Measurements from ENCODE around the gene DNAJC4.

Gene DNAJC4

GRCh38 chr11:64207256-64208085 lies 22.9 kb upstream of the DNAJC4 start:
- CTCF ChIA-PET, result interaction anchor here (1.2 to 16.7 kb wide), 7 partner anchors 16 to 207 kb away, joined by 4 to 368 read pairs (median 24); partner anchors contain the start of genes CATSPERZ, DNAJC4, ESRRA and FKBP2
- POLR2A ChIA-PET, result interaction anchor here (0.6 to 4.7 kb wide), 10 partner anchors 10 to 97 kb away, joined by 4 to 36 read pairs (median 8); partner anchors contain the start of genes FKBP2, NUDT22, STIP1 and TRPT1
- TF ChIP-seq, protein P1, sequence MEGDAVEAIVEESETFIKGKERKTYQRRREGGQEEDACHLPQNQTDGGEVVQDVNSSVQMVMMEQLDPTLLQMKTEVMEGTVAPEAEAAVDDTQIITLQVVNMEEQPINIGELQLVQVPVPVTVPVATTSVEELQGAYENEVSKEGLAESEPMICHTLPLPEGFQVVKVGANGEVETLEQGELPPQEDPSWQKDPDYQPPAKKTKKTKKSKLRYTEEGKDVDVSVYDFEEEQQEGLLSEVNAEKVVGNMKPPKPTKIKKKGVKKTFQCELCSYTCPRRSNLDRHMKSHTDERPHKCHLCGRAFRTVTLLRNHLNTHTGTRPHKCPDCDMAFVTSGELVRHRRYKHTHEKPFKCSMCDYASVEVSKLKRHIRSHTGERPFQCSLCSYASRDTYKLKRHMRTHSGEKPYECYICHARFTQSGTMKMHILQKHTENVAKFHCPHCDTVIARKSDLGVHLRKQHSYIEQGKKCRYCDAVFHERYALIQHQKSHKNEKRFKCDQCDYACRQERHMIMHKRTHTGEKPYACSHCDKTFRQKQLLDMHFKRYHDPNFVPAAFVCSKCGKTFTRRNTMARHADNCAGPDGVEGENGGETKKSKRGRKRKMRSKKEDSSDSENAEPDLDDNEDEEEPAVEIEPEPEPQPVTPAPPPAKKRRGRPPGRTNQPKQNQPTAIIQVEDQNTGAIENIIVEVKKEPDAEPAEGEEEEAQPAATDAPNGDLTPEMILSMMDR (IDR thresholded peaks at IDR 0.05; ENCODE audit: control extremely low read depth, extremely low read depth, low read depth, missing control alignments), result no peak
- peak; percentile 91 for DNase-seq (ENCODE audit: extremely low spot score)

DNA sequence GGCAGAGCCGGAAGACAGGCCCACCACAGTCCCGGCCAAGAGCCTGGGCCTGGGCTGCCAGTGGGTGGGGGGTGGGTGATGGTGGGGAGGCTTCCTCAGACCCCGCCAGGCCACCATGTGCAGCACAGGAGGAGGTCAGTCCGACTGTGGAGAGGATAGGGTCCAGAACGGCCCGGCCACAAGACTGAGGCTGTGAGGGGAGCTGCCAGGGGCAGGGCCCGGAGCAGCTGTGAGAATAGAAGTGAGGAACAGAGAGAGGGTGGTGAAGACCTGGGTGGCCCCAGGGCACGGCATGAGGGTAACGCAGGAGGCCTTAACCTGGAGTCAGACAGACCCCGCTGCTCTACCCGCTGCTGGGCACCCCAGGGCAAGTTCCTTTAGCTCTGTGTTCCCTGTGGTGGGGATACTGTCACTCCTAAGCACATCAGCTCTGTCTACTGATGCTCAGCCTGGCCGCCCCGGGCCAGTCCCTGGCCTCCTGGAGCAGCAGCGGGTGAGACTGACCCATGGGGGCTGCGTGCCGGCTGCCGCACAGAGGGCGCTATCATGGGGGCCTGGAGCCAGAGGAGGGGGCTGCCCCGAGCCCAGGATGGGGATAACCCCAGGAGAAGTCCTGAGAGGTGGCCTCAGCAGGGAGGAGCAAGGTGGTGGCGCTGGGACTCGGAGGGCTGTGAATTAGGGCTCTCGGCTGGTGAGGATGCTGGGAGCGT lies 22.1 kb upstream of the DNAJC4 start:
- DNase-seq (ENCODE audit: extremely low spot score), result no peak
- ChIA-PET POLR2A (interaction anchor here (0.6 to 4.7 kb wide), 8 partner anchors 9 to 97 kb away, joined by 4 to 36 read pairs (median 7); partner anchors contain the start of genes FKBP2, NUDT22, STIP1 and TRPT1), CTCF (interaction anchor here (1.2 to 16.7 kb wide), 3 partner anchors 21 to 95 kb away, joined by 4 to 368 read pairs (median 219); partner anchors contain the start of genes CATSPERZ, DNAJC4, ESRRA and FKBP2)
- TF ChIP-seq, protein P1 (IDR thresholded peaks at IDR 0.05; ENCODE audit: control extremely low read depth, extremely low read depth, low read depth, missing control alignments), result no peak

DNA sequence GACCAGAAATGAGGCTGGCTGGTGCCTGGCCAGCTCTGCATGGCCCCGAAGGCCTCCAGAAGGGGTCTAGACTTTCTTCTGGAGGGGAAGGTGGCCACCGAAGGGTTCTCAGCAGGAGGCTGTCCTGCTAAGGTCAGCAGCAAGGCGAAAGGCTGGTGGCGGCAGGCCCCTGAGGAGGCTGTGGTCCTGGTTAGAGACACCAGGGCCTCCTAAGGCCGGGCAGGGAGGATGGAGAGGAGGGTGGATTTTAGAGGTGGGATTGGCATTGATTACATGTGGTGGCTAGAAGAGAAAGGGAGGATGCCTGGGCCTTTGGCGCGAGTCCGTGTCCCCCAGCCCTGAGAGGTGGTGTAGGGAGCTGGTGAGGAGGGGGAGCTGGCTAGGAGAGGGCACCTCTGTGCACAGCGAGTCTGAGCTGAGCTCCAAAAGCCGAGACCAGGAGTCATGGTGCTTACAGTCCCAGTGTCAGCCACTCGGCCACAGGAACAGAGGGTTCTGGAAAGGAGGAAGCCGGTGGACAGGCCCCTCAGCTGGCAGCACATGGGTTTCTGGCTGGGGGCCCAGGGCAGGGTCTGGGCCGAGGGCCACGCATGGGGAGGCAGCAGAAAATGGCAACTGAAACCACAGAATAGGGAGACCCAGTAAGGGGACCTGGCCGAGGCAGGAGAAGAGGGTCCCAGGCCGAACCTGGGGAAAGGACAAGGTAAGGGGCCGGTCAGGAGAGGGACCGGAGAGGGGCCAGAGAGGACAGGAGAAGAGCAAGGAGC lies 21.4 kb upstream of the DNAJC4 start:
- CTCF ChIA-PET, result interaction anchor here (14.6 to 16.7 kb wide), 2 partner anchors 20 to 94 kb away, joined by 219 to 368 read pairs; partner anchors contain the start of genes CATSPERZ, DNAJC4, ESRRA and FKBP2
- POLR2A ChIA-PET, result interaction anchor here (2.0 to 4.7 kb wide), 2 partner anchors 24 to 60 kb away, joined by 5 to 36 read pairs; partner anchors contain the start of gene STIP1
- no peak for DNase-seq (ENCODE audit: extremely low spot score)
- TF ChIP-seq, protein P1 (IDR thresholded peaks at IDR 0.05; ENCODE audit: control extremely low read depth, extremely low read depth, low read depth, missing control alignments), result no peak

GRCh38 chr11:64209563-64209843 lies 20.8 kb upstream of the DNAJC4 start:
- no peak for DNase-seq (ENCODE audit: extremely low spot score)
- CTCF ChIA-PET, result interaction anchor here (14.6 to 16.7 kb wide), 2 partner anchors 19 to 93 kb away, joined by 219 to 368 read pairs; partner anchors contain the start of genes CATSPERZ, DNAJC4, ESRRA and FKBP2
- POLR2A ChIA-PET, result interaction anchor here (2.0 kb wide), 1 partner anchor 60 kb away, joined by 5 read pairs; no protein-coding TSS in a partner anchor
- TF ChIP-seq, protein P1 (IDR thresholded peaks at IDR 0.05; ENCODE audit: control extremely low read depth, extremely low read depth, low read depth, missing control alignments), result no peak

DNA sequence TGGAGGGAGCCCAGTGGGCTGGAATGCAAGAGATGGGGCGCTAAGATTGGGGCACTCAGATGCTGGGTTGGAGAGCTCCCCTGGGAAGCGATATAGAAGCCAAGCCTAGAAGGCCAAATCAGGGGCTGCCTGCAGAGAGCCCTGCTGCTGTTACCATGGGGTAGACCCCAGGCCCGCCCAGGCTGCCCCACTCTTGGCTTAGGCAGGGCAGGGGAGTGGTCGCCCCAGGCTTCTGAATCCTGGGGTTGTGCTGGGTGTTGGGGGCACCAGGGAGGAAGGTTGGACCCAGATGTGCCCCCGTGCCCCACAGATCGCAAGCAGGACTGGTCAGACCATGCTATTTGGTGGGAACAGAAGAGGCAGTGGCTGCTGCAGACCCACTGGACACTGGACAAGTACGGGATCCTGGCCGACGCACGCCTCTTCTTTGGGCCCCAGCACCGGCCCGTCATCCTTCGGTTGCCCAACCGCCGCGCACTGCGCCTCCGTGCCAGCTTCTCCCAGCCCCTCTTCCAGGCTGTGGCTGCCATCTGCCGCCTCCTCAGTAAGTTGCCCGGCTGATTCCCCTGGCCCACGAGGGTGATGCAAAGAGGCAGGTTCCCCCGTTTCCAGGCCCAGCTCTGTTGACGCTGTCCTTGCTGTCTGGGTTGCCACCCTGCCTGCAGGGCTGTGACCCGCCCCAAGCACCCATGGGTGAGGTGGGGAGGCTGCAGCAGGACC lies 19.9 kb upstream of the DNAJC4 start:
- POLR2A ChIA-PET, result no interaction called here
- TF ChIP-seq, protein P1 (IDR thresholded peaks at IDR 0.05; ENCODE audit: control extremely low read depth, extremely low read depth, low read depth, missing control alignments), result no peak
- no peak for DNase-seq (ENCODE audit: extremely low spot score)
- CTCF ChIA-PET, result interaction anchor here (2.0 to 16.7 kb wide), 3 partner anchors 18 to 92 kb away, joined by 7 to 368 read pairs (median 219); partner anchors contain the start of genes CATSPERZ, DNAJC4, ESRRA and FKBP2
